SK-N-SH (cell line): ENCODE measurements around the gene MLC1. TPM values are rescaled to one million over a fixed set of nuclear protein-coding genes. Genes with fewer than 3 reads are reported as not detected.

Experiments used
- CTCF ChIA-PET: fragments of 300-600, 350-600 bp; formaldehyde crosslinking; extraction: SDS; loops from one replicate; lab custom pipeline; 2021; lab: Yijun Ruan, JAX
- POLR2A ChIA-PET: fragments of 350-600 bp; sonication (Branson Sonifier 250); formaldehyde crosslinking; extraction: SDS; loops from one replicate; lab custom pipeline; 2020; ENCODE audit warnings: antibody characterized with exemption, inconsistent platforms; lab: Yijun Ruan, JAX
- DNase-seq: peaks from one replicate; pipeline ENCODE4 v3.0.0; 2012
- H2AFZ ChIP-seq: fragments of 200-600 bp; sonication (generic); 2 replicates; pipeline ENCODE4 v1.8.1; 2016; ENCODE audit warnings: antibody characterized with exemption, mild to moderate bottlenecking, low read depth
- H3F3A ChIP-seq: fragments of 200-600 bp; sonication (generic); replicated peaks from 2 replicates; pipeline ENCODE3; 2016; ENCODE audit warnings: antibody characterized with exemption, mild to moderate bottlenecking; ENCODE audit not compliant: insufficient read depth
- H3K27ac ChIP-seq, 2 experiments: fragments of 200-500 bp in 1 of 2; fragments of 200-600 bp in 1 of 2; sonication (Bioruptor generic) in 1 of 2; sonication (generic), shearing (Covaris generic) in 1 of 2; 2 replicates each; pipeline versions ENCODE4 v1.5.1 to v1.6.1; 2014 to 2016; ENCODE audit warnings: low read depth in 2 of 2, inconsistent platforms in 1 of 2, low read length in 1 of 2, mild to moderate bottlenecking in 1 of 2, mixed read lengths in 1 of 2
- H3K27me3 ChIP-seq: fragments of 200-600 bp; sonication (generic), shearing (Covaris generic); 2 replicates; pipeline ENCODE4 v1.6.1; 2016; ENCODE audit warnings: mixed run types; ENCODE audit not compliant: insufficient read depth
- H3K36me3 ChIP-seq, 2 experiments: fragments of 200-500 bp in 1 of 2; fragments of 200-600 bp in 1 of 2; sonication (Bioruptor generic) in 1 of 2; sonication (generic) in 1 of 2; replicated peaks in 1 of 2; 2 replicates each; pipeline versions ENCODE3 to v1.5.1; 2014 to 2016; ENCODE audit warnings: low read length in 1 of 2, mild to moderate bottlenecking in 1 of 2; ENCODE audit not compliant: insufficient read depth in 2 of 2, control insufficient read depth in 1 of 2
- H3K4me1 ChIP-seq, 2 experiments: fragments of 200-500 bp in 1 of 2; fragments of 200-600 bp in 1 of 2; sonication (Bioruptor generic) in 1 of 2; sonication (generic), shearing (Covaris generic) in 1 of 2; 2 replicates each; pipeline versions ENCODE4 v1.5.1 to v1.6.1; 2014 to 2016; ENCODE audit warnings: low read depth in 1 of 2, low read length in 1 of 2, mixed run types in 1 of 2; ENCODE audit not compliant: insufficient read depth in 2 of 2, control insufficient read depth in 1 of 2
- H3K4me2 ChIP-seq: fragments of 200-600 bp; sonication (generic), shearing (Covaris generic); 2 replicates; pipeline ENCODE4 v1.6.1; 2017; ENCODE audit warnings: mixed run types
- H3K4me3 ChIP-seq, 2 experiments: fragments of 200-500 bp in 1 of 2; fragments of 200-600 bp in 1 of 2; sonication (Bioruptor generic) in 1 of 2; sonication (generic), shearing (Covaris generic) in 1 of 2; 2 replicates each; pipeline versions ENCODE4 v1.5.1 to v1.8.1; 2014 to 2016; ENCODE audit warnings: low read depth in 2 of 2, inconsistent platforms in 1 of 2, low read length in 1 of 2, mild to moderate bottlenecking in 1 of 2, mixed read lengths in 1 of 2, moderate library complexity in 1 of 2
- H3K79me2 ChIP-seq: fragments of 200-600 bp; sonication (generic); 2 replicates; pipeline ENCODE4 v1.8.1; 2017; ENCODE audit warnings: mild to moderate bottlenecking; ENCODE audit not compliant: insufficient read depth
- H3K9ac ChIP-seq: fragments of 200-600 bp; sonication (generic); 2 replicates; pipeline ENCODE4 v1.6.1; 2017; ENCODE audit warnings: mixed run types
- H3K9me2 ChIP-seq: fragments of 200-600 bp; sonication (generic); 2 replicates; pipeline ENCODE4 v1.6.1; 2017; ENCODE audit warnings: mixed run types
- H3K9me3 ChIP-seq: fragments of 200-600 bp; sonication (generic); 2 replicates; pipeline ENCODE4 v1.6.1; 2017; ENCODE audit warnings: mixed run types, mild to moderate bottlenecking, moderate library complexity
- H4K20me1 ChIP-seq: fragments of 200-600 bp; sonication (generic); 2 replicates; pipeline ENCODE4 v1.6.1; 2017; ENCODE audit warnings: mild to moderate bottlenecking, mixed run types; ENCODE audit not compliant: insufficient read depth
- ELF1 ChIP-seq: IDR thresholded peaks from 2 replicates; pipeline ENCODE4 v1.4.0; 2012
- FOSL2 ChIP-seq: IDR thresholded peaks from 2 replicates; pipeline ENCODE4 v1.4.0; 2012; ENCODE audit warnings: low read depth, mild to moderate bottlenecking, moderate library complexity, borderline replicate concordance
- FOXM1 ChIP-seq: IDR thresholded peaks from 2 replicates; pipeline ENCODE4 v1.4.0; 2012; ENCODE audit warnings: low read depth, mild to moderate bottlenecking
- MEF2A ChIP-seq: IDR thresholded peaks from 2 replicates; pipeline ENCODE4 v1.4.0; 2012; ENCODE audit warnings: low read depth, borderline replicate concordance
- MXI1 ChIP-seq: IDR thresholded peaks from 2 replicates; pipeline ENCODE4 v1.6.1; 2012; ENCODE audit warnings: mild to moderate bottlenecking, low read depth, low read length, improper control_type of control experiment
- NFIC ChIP-seq: IDR thresholded peaks from 2 replicates; pipeline ENCODE4 v1.4.0; 2012; ENCODE audit warnings: borderline replicate concordance
- POLR2AphosphoS5 ChIP-seq: IDR thresholded peaks from 2 replicates; pipeline ENCODE4 v1.6.1; 2012; ENCODE audit warnings: low read depth, low read length
- RFX5 ChIP-seq: IDR thresholded peaks from 2 replicates; pipeline ENCODE4 v1.6.1; 2012; ENCODE audit warnings: mild to moderate bottlenecking, improper control_type of control experiment, low read length
- RXRA ChIP-seq: IDR thresholded peaks from 2 replicates; pipeline ENCODE4 v1.4.0; 2012; ENCODE audit warnings: low read depth, mild to moderate bottlenecking, borderline replicate concordance
- SMC3 ChIP-seq: IDR thresholded peaks from 2 replicates; pipeline ENCODE4 v1.6.1; 2012; ENCODE audit warnings: low read depth, low read length, improper control_type of control experiment
- TEAD4 ChIP-seq: IDR thresholded peaks from 2 replicates; pipeline ENCODE4 v1.4.0; 2012; ENCODE audit warnings: mild to moderate bottlenecking, borderline replicate concordance; ENCODE audit not compliant: insufficient read depth
- YY1 ChIP-seq: IDR thresholded peaks from 2 replicates; pipeline ENCODE4 v1.4.0; 2012; ENCODE audit warnings: low read depth, mild to moderate bottlenecking
- WGBS: methylation state at CpG from one replicate; pipeline ENCODE4 v1.1.6; 2017; ENCODE audit warnings: low lambda C conversion rate; 5-methylcytosine and 5-hydroxymethylcytosine counted together
- polyA plus RNA-seq, 3 experiments: library from polyadenylated mRNA; depleted of rRNA; stranded (reverse); fragments of >200 nt; gene quantifications; 2 replicates each; pipeline ENCODE4 v1.2.3, GENCODE V29; 2012
- TF ChIP-seq, protein P1 (sequence below): fragments of 200-600 bp; sonication (generic); IDR thresholded peaks from 2 replicates; pipeline ENCODE4 v1.6.1; 2017; ENCODE audit warnings: antibody characterized with exemption, mild to moderate bottlenecking, moderate library complexity
- TF ChIP-seq, protein P2 (sequence below): IDR thresholded peaks from 2 replicates; pipeline ENCODE4 v1.4.0; 2012; ENCODE audit warnings: low read depth, borderline replicate concordance
- TF ChIP-seq, protein P3 (sequence below): IDR thresholded peaks from 2 replicates; pipeline ENCODE4; 2012

Gene MLC1
- polyA plus RNA-seq, 1 of the 3 experiments (the other 2 are of a cell fraction) = not detected

DNA sequence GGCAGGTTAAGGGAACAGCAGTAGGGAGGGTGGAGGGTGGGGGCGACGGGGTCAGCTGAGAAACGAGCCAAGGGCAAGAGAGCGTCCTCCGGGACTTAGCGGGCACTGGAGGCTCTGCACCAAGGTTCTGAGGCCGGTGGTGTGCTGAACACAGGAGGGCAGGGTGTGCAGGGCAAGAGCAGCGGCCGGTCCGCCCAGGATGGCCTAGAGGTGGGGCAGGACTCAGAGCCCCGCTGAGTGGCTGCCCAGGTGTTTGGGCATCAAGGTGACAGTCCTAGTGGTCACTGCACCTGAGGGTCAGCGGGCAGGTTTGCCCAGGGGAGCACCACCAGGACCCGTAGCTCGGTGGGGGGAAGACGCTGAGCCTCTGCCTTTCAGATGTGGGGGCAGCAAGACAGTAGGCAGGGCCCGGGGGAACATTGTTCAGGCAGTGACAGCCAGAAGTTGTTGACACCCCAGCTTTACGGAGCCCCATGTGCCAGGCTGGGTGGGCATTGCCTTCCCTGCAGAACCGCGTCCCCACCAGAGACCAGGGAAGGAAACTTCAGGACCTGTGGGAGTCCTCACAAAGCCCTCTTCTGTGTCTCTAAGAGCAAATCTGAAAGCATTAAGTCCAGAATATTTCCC, 22.6 kb downstream of the MLC1 start:
- no peaks in the 10 kb centered on the region; a peak in 1 of 4 replicates for H3K4me1 ChIP-seq
- H2AFZ ChIP-seq = no peak overlapping the region
- H3K9me3 ChIP-seq = no peaks in the 10 kb centered on the region
- WGBS = 85% methylated on average over 13 of the region's 19 CpGs
- H3K4me3 ChIP-seq = no peak overlapping the region
- no peak overlapping the region for H3K9ac ChIP-seq
- CTCF ChIA-PET = interaction anchor here (2.1 kb wide), 1 partner anchor 32 kb away, joined by 5 read pairs; no protein-coding TSS in a partner anchor
- no peaks in the 10 kb centered on the region for H3K79me2 ChIP-seq
- no peaks in the 10 kb centered on the region for H3K36me3 ChIP-seq
- H3K27me3 ChIP-seq = peaks cover 20% of the 10 kb centered on the region
- DNase-seq = no peak
- no peaks in the 10 kb centered on the region for H3F3A ChIP-seq
- H4K20me1 ChIP-seq = no peaks in the 10 kb centered on the region
- POLR2A ChIA-PET = no interaction called here
- H3K4me2 ChIP-seq = no peak overlapping the region
- TF ChIP-seq SMC3 = no peak
- no peak overlapping the region for H3K27ac ChIP-seq
- H3K9me2 ChIP-seq = no peaks in the 10 kb centered on the region

DNA sequence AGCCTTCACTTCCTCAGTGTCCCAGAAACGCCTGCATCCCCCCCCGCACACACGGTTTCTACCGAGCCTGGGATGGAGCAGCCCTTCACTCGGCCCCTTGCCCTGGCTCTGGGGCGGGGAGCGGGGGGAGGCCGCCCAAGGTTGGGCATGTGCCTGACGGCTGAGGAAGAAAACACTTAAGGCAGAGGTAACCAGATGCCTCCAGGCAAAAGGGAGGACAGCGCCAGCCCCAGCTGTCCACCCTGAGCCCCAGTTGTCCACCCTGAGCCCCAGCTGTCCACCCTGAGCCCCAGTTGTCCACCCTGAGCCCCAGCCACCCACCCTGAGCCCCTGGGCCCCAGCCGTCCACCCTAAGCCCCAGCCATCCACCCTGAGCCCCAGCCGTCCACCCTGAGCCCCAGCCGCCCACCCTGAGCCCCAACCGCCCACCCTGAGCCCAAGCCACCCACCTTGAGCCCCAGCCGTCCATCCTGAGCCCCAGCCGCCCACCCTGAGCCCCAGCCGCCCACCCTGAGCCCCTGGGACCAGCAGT, 23.3 kb downstream of the MLC1 start:
- H3K4me3 ChIP-seq = no peak overlapping the region
- H3K4me1 ChIP-seq = no peaks in the 10 kb centered on the region; a peak in 1 of 4 replicates
- CTCF ChIA-PET = no interaction called here
- H3K4me2 ChIP-seq = no peak overlapping the region
- TF ChIP-seq, protein P1, sequence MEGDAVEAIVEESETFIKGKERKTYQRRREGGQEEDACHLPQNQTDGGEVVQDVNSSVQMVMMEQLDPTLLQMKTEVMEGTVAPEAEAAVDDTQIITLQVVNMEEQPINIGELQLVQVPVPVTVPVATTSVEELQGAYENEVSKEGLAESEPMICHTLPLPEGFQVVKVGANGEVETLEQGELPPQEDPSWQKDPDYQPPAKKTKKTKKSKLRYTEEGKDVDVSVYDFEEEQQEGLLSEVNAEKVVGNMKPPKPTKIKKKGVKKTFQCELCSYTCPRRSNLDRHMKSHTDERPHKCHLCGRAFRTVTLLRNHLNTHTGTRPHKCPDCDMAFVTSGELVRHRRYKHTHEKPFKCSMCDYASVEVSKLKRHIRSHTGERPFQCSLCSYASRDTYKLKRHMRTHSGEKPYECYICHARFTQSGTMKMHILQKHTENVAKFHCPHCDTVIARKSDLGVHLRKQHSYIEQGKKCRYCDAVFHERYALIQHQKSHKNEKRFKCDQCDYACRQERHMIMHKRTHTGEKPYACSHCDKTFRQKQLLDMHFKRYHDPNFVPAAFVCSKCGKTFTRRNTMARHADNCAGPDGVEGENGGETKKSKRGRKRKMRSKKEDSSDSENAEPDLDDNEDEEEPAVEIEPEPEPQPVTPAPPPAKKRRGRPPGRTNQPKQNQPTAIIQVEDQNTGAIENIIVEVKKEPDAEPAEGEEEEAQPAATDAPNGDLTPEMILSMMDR = no peak
- no peak for TF ChIP-seq POLR2AphosphoS5
- TF ChIP-seq, all 33 proteins: peak for 0
- POLR2A ChIA-PET = no interaction called here
- no peaks in the 10 kb centered on the region for H3K9me2 ChIP-seq
- no peaks in the 10 kb centered on the region for H3K79me2 ChIP-seq
- DNase-seq = no peak
- no peaks in the 10 kb centered on the region for H3K9me3 ChIP-seq
- no peak overlapping the region for H2AFZ ChIP-seq
- H3K27me3 ChIP-seq = peaks cover 20% of the 10 kb centered on the region
- no peaks in the 10 kb centered on the region for H3F3A ChIP-seq
- no peaks in the 10 kb centered on the region for H3K36me3 ChIP-seq
- no peaks in the 10 kb centered on the region for H4K20me1 ChIP-seq
- H3K27ac ChIP-seq = no peak overlapping the region
- no peak overlapping the region for H3K9ac ChIP-seq
- WGBS = 53% methylated on average over 7 of the region's 17 CpGs

DNA sequence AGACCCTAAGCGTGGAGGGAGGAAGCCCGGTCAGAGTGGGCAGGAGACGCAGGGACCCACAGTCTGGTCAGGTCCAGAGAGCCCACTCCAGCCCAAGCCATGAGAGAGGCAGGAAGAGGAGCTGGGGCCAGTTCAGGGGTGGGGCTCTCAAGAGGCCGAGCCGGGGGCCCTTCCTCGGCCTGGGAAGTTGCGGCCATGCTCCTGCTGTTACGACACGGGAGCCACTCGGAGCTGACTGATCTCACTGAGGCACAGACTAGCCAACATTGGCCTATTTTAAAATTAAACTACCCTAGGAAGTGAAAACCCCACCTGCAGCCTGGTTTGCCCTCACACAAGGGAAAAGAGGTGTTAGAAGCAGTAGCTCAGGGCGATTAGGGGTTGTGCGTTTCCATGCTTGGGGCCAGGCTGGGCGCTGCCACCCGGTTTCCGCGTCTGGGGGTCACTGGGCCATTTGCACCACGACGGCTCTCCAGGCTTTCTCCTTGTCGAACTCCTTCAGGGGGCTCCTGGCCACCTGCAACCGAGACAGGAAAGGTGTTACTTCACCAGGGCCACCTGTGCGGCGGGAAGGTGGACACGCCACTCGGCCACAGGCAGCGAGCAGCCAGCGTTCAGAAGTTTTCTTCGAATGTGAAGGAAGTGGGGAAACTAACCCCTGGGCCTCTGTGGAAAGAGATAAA, 23.9 kb downstream of the MLC1 start:
- POLR2A ChIA-PET = no interaction called here
- no peaks in the 10 kb centered on the region for H3F3A ChIP-seq
- H4K20me1 ChIP-seq = no peaks in the 10 kb centered on the region
- no peaks in the 10 kb centered on the region for H3K9me3 ChIP-seq
- H3K27ac ChIP-seq = no peak overlapping the region
- H3K79me2 ChIP-seq = no peaks in the 10 kb centered on the region
- no peak for DNase-seq
- no peak overlapping the region for H3K4me2 ChIP-seq
- H3K36me3 ChIP-seq = no peaks in the 10 kb centered on the region
- no peak overlapping the region for H2AFZ ChIP-seq
- H3K9me2 ChIP-seq = no peaks in the 10 kb centered on the region
- H3K9ac ChIP-seq = no peak overlapping the region
- 85% methylated on average over 9 of the region's 27 CpGs for WGBS
- no peaks in the 10 kb centered on the region; a peak in 1 of 4 replicates for H3K4me1 ChIP-seq
- H3K27me3 ChIP-seq = peaks cover 20% of the 10 kb centered on the region
- H3K4me3 ChIP-seq = no peak overlapping the region
- CTCF ChIA-PET = interaction anchor here (1.6 kb wide), 1 partner anchor 110 kb away, joined by 5 read pairs; the partner anchor contains the start of gene PANX2
- TF ChIP-seq, protein P2, sequence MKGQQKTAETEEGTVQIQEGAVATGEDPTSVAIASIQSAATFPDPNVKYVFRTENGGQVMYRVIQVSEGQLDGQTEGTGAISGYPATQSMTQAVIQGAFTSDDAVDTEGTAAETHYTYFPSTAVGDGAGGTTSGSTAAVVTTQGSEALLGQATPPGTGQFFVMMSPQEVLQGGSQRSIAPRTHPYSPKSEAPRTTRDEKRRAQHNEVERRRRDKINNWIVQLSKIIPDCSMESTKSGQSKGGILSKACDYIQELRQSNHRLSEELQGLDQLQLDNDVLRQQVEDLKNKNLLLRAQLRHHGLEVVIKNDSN = no peak
- TF ChIP-seq RFX5 (no peak), MEF2A (no peak), TEAD4 (no peak), MXI1 (no peak), NFIC (no peak), FOXM1 (no peak), YY1 (no peak), RXRA (no peak), FOSL2 (no peak), ELF1 (no peak)
- TF ChIP-seq, protein P3, sequence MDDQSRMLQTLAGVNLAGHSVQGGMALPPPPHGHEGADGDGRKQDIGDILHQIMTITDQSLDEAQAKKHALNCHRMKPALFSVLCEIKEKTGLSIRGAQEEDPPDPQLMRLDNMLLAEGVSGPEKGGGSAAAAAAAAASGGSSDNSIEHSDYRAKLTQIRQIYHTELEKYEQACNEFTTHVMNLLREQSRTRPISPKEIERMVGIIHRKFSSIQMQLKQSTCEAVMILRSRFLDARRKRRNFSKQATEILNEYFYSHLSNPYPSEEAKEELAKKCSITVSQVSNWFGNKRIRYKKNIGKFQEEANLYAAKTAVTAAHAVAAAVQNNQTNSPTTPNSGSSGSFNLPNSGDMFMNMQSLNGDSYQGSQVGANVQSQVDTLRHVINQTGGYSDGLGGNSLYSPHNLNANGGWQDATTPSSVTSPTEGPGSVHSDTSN = no peak
- TF ChIP-seq, protein P1 = no peak
